Endothelial cell of hepatic sinusoid (primary cell): ENCODE results near the gene KCTD1.

Source experiments
- in situ Hi-C: cut with HindIII; loops from 2 replicates; pipeline ENCODE4 v1.10.0; 2017; ENCODE audit warnings: low sequenced_read_pairs

The KCTD1 gene

GRCh38 chr18:26524504-26525351, 23.6 kb downstream of the KCTD1 start:
- in situ Hi-C loops = loop anchor here (5.0 kb wide), 1 partner anchor 33 kb away; no protein-coding TSS in a partner anchor

GRCh38 chr18:26524002-26524401, 24.4 kb downstream of the KCTD1 start:
- in situ Hi-C loops = loop anchor here (5.0 kb wide), 1 partner anchor 33 kb away; no protein-coding TSS in a partner anchor

GRCh38 chr18:26521617-26522016, 26.7 kb downstream of the KCTD1 start:
- in situ Hi-C loops = loop anchor here (5.0 kb wide), 1 partner anchor 36 kb away; no protein-coding TSS in a partner anchor

GRCh38 chr18:26520974-26521373, 27.4 kb downstream of the KCTD1 start:
- in situ Hi-C loops = loop anchor here (5.0 kb wide), 1 partner anchor 36 kb away; no protein-coding TSS in a partner anchor

- in situ Hi-C loops = no loop called here
Measured at GRCh38 chr18:26519114-26519513, 29.2 kb downstream of the KCTD1 start.

GRCh38 chr18:26516964-26517363, 31.4 kb downstream of the KCTD1 start:
- in situ Hi-C loops = no loop called here

GRCh38 chr18:26515643-26516487, 32.5 kb downstream of the KCTD1 start:
- in situ Hi-C loops = no loop called here

- in situ Hi-C loops = no loop called here
Measured at GRCh38 chr18:26511339-26512071, 36.8 kb downstream of the KCTD1 start.

GRCh38 chr18:26510337-26510736, 38.0 kb downstream of the KCTD1 start:
- in situ Hi-C loops = no loop called here

- in situ Hi-C loops = no loop called here
Measured at GRCh38 chr18:26506012-26506411, 42.3 kb downstream of the KCTD1 start.

- in situ Hi-C loops = no loop called here
Measured at GRCh38 chr18:26504831-26505230, 43.5 kb downstream of the KCTD1 start.

GRCh38 chr18:26503382-26503781, 45.0 kb downstream of the KCTD1 start:
- in situ Hi-C loops = no loop called here

- in situ Hi-C loops = no loop called here
Measured at GRCh38 chr18:26502823-26503222, 45.5 kb downstream of the KCTD1 start.

GRCh38 chr18:26497866-26498265, 50.5 kb downstream of the KCTD1 start:
- in situ Hi-C loops = no loop called here

GRCh38 chr18:26496528-26496927, 51.8 kb downstream of the KCTD1 start:
- in situ Hi-C loops = no loop called here

GRCh38 chr18:26495287-26495686, 53.1 kb downstream of the KCTD1 start:
- in situ Hi-C loops = no loop called here

- in situ Hi-C loops = no loop called here
Measured at GRCh38 chr18:26493021-26493420, 55.3 kb downstream of the KCTD1 start.

- in situ Hi-C loops = no loop called here
Measured at GRCh38 chr18:26491194-26491816, 57.0 kb downstream of the KCTD1 start.

- in situ Hi-C loops = no loop called here
Measured at GRCh38 chr18:26489881-26490280, 58.5 kb downstream of the KCTD1 start.

GRCh38 chr18:26489191-26489590, 59.2 kb downstream of the KCTD1 start:
- in situ Hi-C loops = no loop called here
